Measurements from ENCODE around the gene HIVEP3. TPM values are rescaled to one million over a fixed set of nuclear protein-coding genes. Genes with fewer than 3 reads are reported as not detected.

HIVEP3 gene
- total RNA-seq, 1 experiment from 2014 or later = 1.2 TPM

- TF ChIP-seq, protein P1, sequence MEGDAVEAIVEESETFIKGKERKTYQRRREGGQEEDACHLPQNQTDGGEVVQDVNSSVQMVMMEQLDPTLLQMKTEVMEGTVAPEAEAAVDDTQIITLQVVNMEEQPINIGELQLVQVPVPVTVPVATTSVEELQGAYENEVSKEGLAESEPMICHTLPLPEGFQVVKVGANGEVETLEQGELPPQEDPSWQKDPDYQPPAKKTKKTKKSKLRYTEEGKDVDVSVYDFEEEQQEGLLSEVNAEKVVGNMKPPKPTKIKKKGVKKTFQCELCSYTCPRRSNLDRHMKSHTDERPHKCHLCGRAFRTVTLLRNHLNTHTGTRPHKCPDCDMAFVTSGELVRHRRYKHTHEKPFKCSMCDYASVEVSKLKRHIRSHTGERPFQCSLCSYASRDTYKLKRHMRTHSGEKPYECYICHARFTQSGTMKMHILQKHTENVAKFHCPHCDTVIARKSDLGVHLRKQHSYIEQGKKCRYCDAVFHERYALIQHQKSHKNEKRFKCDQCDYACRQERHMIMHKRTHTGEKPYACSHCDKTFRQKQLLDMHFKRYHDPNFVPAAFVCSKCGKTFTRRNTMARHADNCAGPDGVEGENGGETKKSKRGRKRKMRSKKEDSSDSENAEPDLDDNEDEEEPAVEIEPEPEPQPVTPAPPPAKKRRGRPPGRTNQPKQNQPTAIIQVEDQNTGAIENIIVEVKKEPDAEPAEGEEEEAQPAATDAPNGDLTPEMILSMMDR (IDR thresholded peaks at IDR 0.05; ENCODE audit: unreplicated experiment) = no peak
- Mint-ChIP-seq H3K4me3 (ENCODE audit: unreplicated experiment) (no peak overlapping the region), H3K27ac (ENCODE audit: low read depth, unreplicated experiment) (no peak overlapping the region), H3K4me1 (ENCODE audit: insufficient read depth, unreplicated experiment) (peaks cover 31% of the 10 kb centered on the region), H3K27me3 (ENCODE audit: insufficient read depth, unreplicated experiment) (no peaks in the 10 kb centered on the region), H3K36me3 (ENCODE audit: insufficient read depth, unreplicated experiment) (no peaks in the 10 kb centered on the region), H3K9me3 (ENCODE audit: unreplicated experiment) (no peaks in the 10 kb centered on the region)
- intact Hi-C loops (cut with micrococcal nuclease) = no loop called here
- DNase-seq (ENCODE audit: unreplicated experiment) = no peak
- ChIA-PET CTCF (interaction anchor here (0.7 to 3.7 kb wide), 4 partner anchors 10 to 65 kb away, joined by 3 to 16 read pairs (median 7); partner anchors contain the start of gene EDN2), POLR2A (interaction anchor here (0.6 to 2.9 kb wide), 4 partner anchors 9 to 671 kb away, joined by 3 to 10 read pairs (median 4); partner anchors contain the start of gene EDN2)
- no TSS peak for BruUV-seq (replicated peaks)
Observed at GRCh38 chr1:41473738-41474362, 444.9 kb downstream of the HIVEP3 start.

GRCh38 chr1:41471658-41472057 lies 447.1 kb downstream of the HIVEP3 start:
- intact Hi-C loops (cut with micrococcal nuclease) = no loop called here
- Mint-ChIP-seq H3K4me3 (ENCODE audit: unreplicated experiment) (no peak overlapping the region), H3K9me3 (ENCODE audit: unreplicated experiment) (no peaks in the 10 kb centered on the region), H3K27me3 (ENCODE audit: insufficient read depth, unreplicated experiment) (no peaks in the 10 kb centered on the region), H3K36me3 (ENCODE audit: insufficient read depth, unreplicated experiment) (peaks cover 10% of the 10 kb centered on the region), H3K27ac (ENCODE audit: low read depth, unreplicated experiment) (peak overlapping the region; percentile 64), H3K4me1 (ENCODE audit: insufficient read depth, unreplicated experiment) (peaks cover 30% of the 10 kb centered on the region)
- ChIA-PET CTCF (no interaction called here), POLR2A (interaction anchor here (1.4 kb wide), 1 partner anchor 11 kb away, joined by 4 read pairs; no protein-coding TSS in a partner anchor)
- no peak for DNase-seq (ENCODE audit: unreplicated experiment)
- TF ChIP-seq, protein P1 (IDR thresholded peaks at IDR 0.05; ENCODE audit: unreplicated experiment) = no peak
- no TSS peak for BruUV-seq (replicated peaks)

DNA sequence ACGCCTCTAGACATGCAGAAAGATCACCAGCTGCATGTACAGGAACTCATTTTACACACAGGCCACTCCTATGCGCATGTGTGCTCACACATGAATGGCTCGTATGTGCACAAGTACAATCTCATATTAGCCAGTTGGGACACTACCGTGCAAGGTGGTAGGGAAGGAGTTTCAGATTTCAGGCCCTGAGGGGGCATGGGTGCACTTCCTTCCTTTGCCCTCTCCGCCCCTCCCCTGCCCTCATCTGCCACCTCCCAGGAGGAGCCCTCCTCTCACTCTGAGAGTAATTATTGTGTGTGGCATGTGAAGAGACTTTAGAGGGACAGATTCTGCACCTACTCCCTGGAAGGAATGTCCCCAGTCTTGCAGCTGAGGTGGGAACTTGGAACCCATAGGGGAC lies 449.0 kb downstream of the HIVEP3 start:
- Mint-ChIP-seq H3K4me3 (ENCODE audit: unreplicated experiment) (no peak overlapping the region), H3K4me1 (ENCODE audit: insufficient read depth, unreplicated experiment) (peaks cover 22% of the 10 kb centered on the region), H3K27me3 (ENCODE audit: insufficient read depth, unreplicated experiment) (no peaks in the 10 kb centered on the region), H3K9me3 (ENCODE audit: unreplicated experiment) (no peaks in the 10 kb centered on the region), H3K36me3 (ENCODE audit: insufficient read depth, unreplicated experiment) (peaks cover 10% of the 10 kb centered on the region), H3K27ac (ENCODE audit: low read depth, unreplicated experiment) (no peak overlapping the region)
- TF ChIP-seq, protein P1 (IDR thresholded peaks at IDR 0.05; ENCODE audit: unreplicated experiment) = no peak
- intact Hi-C loops (cut with micrococcal nuclease) = no loop called here
- ChIA-PET CTCF (no interaction called here), POLR2A (no interaction called here)
- BruUV-seq (replicated peaks) = no TSS peak
- no peak for DNase-seq (ENCODE audit: unreplicated experiment)

GRCh38 chr1:41468122-41468762 lies 450.5 kb downstream of the HIVEP3 start:
- Mint-ChIP-seq H3K27ac (ENCODE audit: low read depth, unreplicated experiment) (no peak overlapping the region), H3K27me3 (ENCODE audit: insufficient read depth, unreplicated experiment) (no peaks in the 10 kb centered on the region), H3K36me3 (ENCODE audit: insufficient read depth, unreplicated experiment) (peaks cover 10% of the 10 kb centered on the region), H3K4me3 (ENCODE audit: unreplicated experiment) (no peak overlapping the region), H3K4me1 (ENCODE audit: insufficient read depth, unreplicated experiment) (peaks cover 21% of the 10 kb centered on the region), H3K9me3 (ENCODE audit: unreplicated experiment) (no peaks in the 10 kb centered on the region)
- TF ChIP-seq, protein P1 (IDR thresholded peaks at IDR 0.05; ENCODE audit: unreplicated experiment) = no peak
- no TSS peak for BruUV-seq (replicated peaks)
- ChIA-PET POLR2A (interaction anchor here (0.7 to 2.0 kb wide), 4 partner anchors 11 to 31 kb away, joined by 3 to 5 read pairs (median 4); no protein-coding TSS in a partner anchor), CTCF (interaction anchor here (0.5 to 1.2 kb wide), 5 partner anchors 23 to 36 kb away, joined by 3 to 6 read pairs (median 3); no protein-coding TSS in a partner anchor)
- no peak for DNase-seq (ENCODE audit: unreplicated experiment)
- intact Hi-C loops (cut with micrococcal nuclease) = no loop called here

Data from MCF 10A (cell line).